LNCAP (cell line): ENCODE measurements around the gene SCFD2.

Experiments
- CTCF ChIP-seq: fragments of 450-650 bp; IDR thresholded peaks from 2 replicates; pipeline ENCODE4 v1.5.1; 2017; ENCODE audit warnings: mild to moderate bottlenecking

Gene SCFD2

DNA sequence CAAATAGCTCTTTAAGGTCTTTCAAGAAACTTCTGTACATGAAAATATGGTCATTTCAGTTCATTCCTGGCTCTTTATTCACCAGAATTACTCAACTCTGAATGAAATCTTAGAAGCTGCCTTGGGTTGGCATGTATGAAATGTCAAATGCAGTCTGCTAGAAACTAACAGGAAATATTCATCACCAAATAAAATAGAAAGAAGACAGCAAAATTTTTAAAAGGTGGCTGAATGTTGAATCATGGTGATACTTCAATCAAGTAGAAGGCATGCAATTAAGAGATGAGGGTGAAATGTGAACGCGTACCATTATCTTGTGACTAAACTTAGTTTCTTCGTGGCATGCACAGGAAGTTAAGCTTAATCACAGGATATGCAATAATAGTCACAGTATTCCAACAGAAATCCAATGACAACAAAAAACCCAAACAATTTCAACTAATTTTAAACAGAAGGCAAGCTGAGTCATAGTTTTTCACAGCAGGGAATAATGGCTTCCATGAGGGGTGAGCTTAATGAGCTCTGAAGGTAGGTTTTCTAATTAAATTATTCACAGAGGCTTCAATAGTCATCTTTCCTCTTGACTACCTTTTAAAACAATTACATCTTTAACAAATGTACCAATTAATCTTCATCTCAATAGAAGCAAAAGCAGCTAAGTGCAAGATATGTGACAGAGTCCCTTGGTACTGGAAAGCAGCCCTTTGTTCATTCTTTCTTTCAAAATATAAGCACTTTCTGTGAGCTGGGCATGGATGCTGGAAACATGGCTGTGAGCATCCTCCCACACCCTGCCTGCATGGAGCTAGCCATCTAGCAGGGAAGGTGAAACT lies 44.5 kb downstream of the SCFD2 start:
- TF ChIP-seq CTCF = no peak

- no peak for TF ChIP-seq CTCF
These were observed 50.6 kb downstream of the SCFD2 start for GRCh38 chr4:53315300-53315699.

DNA sequence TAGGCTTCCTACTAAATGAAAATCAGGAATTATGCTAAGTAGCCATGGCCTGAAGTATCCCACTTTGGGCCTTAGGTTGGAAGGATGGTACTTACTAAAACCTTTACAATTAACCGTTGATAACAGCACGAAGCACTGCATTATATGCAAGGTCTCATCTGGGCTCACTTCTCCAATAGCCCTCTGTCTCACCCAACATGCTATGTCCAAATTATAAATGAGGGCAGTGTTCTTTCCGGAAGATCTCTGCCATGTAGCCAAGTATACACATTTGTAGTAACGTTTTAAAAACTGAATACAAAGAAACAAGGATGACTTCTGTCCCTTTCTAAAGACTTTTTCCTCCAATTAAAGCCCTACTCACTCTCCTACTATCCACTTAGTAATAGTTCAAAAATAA lies 51.6 kb downstream of the SCFD2 start:
- no peak for TF ChIP-seq CTCF

DNA sequence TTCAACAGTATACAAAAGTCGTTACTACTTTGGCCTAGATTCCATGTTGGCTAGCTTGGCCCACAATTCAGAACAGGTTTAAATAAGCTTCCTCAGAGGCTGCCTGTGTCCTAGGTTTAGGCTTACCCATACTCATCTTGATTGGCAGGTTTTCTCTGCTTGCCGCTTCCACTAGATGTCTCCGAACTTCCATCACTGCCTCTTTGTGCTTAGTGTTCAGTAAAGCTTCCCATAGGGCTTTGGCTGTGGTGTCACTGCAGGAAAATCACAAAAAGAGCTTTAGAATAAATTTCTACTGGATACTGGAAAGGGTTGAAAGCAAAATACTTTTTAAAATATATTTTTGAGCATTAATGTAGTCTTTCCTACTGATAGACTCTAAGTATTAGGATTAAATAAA lies 52.4 kb downstream of the SCFD2 start:
- peak; percentile 28; the same call in 1 of the 2 replicates for TF ChIP-seq CTCF

GRCh38 chr4:53309321-53310040 lies 56.4 kb downstream of the SCFD2 start:
- TF ChIP-seq CTCF = no peak

GRCh38 chr4:53307819-53308780 lies 57.8 kb downstream of the SCFD2 start:
- no peak for TF ChIP-seq CTCF

- no peak for TF ChIP-seq CTCF
These were observed 58.7 kb downstream of the SCFD2 start for GRCh38 chr4:53307210-53307609.
